Colonic mucosa (tissue), 4 donors: ENCODE measurements around the gene WWC1. TPM values are rescaled to one million over a fixed set of nuclear protein-coding genes. Genes with fewer than 3 reads are reported as not detected.

Experiments used
- DNase-seq: peaks from one replicate; pipeline ENCODE4 v3.0.0-alpha.2; 2020
- H3K27ac ChIP-seq: fragments of 200-600 bp; one replicate; pipeline ENCODE4 v1.8.0; 2021
- H3K27me3 ChIP-seq: fragments of 200-600 bp; one replicate; pipeline ENCODE4 v1.8.0; 2021
- H3K36me3 ChIP-seq: fragments of 200-600 bp; one replicate; pipeline ENCODE4 v1.8.0; 2021
- H3K4me1 ChIP-seq: fragments of 200-600 bp; one replicate; pipeline ENCODE4 v1.8.0; 2021; ENCODE audit warnings: mild to moderate bottlenecking
- H3K4me3 ChIP-seq: fragments of 200-600 bp; one replicate; pipeline ENCODE4 v1.8.0; 2021
- H3K9ac ChIP-seq, 2 donors: one replicate each; pipeline ENCODE4 v1.7.0; 2013; ENCODE audit warnings: control low read depth in 2 of 2, low read depth in 2 of 2, low read length in 2 of 2
- H3K9me3 ChIP-seq: fragments of 200-600 bp; one replicate; pipeline ENCODE4 v1.8.0; 2021
- intact Hi-C: fragments of 100-400 bp; cut with DNase I; formaldehyde crosslinking; loops from one replicate; pipeline ENCODE4 v1.14.1; 2022
- total RNA-seq, 2 donors: library from RNA; stranded (reverse); fragmentation: NEBNext Ultra II Directional in 1 of 2; extraction: Animal tissue kit (Norgen Biotek cat#: 25700) in 1 of 2; gene quantifications; one replicate each; pipeline ENCODE4 v1.2.1, GENCODE V29; 2021
- TF ChIP-seq, protein P1 (sequence below): fragments of 200-600 bp; IDR thresholded peaks from one replicate; pipeline ENCODE4 v1.8.0; 2022; ENCODE audit warnings: antibody characterized with exemption, mild to moderate bottlenecking
- donor health status: healthy.
- donor health status: DM: no; HTN: no; CAD: no.
- donor health status: DM: no; HTN: no; CAD: no.

Gene WWC1
- total RNA-seq, 2 donors from 2014 or later, result 15.3 to 33.3 TPM

DNA sequence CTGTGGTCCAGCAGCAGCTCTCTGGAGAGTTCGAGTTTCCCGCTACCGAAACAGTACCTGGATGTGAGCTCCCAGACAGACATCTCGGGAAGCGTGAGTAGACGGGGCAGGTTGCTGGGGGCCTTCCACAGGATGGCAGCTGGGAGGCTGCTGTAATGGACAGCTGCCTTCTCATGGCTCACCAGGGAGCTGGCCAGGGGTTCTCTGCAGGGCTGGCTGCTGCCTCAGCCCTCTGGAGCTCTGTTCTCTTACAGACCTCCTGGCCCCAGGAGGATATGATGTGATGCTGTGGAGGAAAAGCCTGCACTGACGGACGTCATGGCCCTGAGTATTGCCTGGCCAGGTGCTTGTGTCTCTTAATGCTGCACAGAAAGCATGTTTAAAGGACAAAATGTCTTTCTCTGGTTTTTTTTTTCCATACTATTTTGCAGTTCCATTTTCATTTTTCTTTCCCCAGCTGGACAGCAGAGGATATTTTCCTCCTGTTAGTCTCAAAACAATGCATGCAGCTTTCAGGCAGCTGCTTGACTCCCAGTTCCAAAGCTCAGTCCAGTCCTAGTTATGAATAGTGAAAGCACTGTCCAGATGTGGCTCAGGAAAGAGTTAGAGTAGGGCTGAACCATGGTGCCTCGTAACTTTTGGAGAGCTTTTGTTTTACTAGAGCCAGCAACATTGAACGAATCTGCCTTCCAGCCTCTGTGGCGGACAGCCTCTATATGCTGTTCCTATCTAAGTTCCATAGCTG, 117.3 kb downstream of the WWC1 start:
- Histone ChIP-seq H3K4me1 (no peaks in the 10 kb centered on the region), H3K27me3 (no peaks in the 10 kb centered on the region), H3K9ac (no peak overlapping the region), H3K27ac (no peak overlapping the region), H3K36me3 (no peaks in the 10 kb centered on the region), H3K4me3 (no peak overlapping the region), H3K9me3 (no peaks in the 10 kb centered on the region)
- intact Hi-C loops, result no loop called here
- DNase-seq, result no peak
- TF ChIP-seq, protein P1, sequence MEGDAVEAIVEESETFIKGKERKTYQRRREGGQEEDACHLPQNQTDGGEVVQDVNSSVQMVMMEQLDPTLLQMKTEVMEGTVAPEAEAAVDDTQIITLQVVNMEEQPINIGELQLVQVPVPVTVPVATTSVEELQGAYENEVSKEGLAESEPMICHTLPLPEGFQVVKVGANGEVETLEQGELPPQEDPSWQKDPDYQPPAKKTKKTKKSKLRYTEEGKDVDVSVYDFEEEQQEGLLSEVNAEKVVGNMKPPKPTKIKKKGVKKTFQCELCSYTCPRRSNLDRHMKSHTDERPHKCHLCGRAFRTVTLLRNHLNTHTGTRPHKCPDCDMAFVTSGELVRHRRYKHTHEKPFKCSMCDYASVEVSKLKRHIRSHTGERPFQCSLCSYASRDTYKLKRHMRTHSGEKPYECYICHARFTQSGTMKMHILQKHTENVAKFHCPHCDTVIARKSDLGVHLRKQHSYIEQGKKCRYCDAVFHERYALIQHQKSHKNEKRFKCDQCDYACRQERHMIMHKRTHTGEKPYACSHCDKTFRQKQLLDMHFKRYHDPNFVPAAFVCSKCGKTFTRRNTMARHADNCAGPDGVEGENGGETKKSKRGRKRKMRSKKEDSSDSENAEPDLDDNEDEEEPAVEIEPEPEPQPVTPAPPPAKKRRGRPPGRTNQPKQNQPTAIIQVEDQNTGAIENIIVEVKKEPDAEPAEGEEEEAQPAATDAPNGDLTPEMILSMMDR, result no peak

DNA sequence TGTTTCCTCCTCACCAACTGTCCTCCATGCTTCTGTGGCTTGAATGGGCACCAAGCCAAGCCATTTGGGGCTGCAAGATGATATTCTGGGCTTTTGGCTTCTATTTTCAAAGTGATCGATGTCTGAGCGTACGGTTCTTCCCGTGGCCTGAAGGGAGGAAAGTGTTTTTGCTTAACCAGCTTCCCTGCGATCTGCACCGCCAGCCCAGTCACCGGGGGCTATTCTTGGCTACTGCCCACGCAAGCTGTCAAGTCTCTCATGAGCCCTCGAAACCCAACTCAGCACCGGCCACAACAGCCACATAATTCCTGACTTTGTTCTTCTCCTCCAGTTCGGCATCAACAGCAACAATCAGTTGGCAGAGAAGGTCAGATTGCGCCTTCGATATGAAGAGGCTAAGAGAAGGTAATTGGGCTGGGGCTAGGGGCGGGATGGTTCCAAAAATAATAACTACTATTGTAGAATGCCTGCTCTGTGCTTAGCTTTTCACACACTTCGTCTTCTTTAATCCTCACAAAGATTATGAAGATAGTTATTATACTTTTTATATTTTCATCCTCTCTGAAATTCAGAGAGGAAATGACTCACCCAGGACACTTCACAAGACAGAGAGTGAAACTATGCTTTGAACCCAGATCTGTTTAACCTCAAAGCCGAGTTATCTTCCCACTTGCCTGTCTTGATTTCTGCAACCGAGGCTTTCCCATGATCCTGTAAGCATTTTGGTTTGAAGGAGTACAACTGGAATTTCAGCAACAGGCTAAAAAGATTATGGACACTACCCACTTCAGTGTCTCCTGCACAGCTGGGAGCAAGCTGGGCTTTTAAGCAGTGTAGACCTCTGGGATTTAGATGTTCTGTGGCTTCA, 118.4 kb downstream of the WWC1 start:
- TF ChIP-seq, protein P1, result no peak
- intact Hi-C loops, result no loop called here
- no peak overlapping the region for H3K9ac ChIP-seq
- H3K27ac ChIP-seq, result no peak overlapping the region
- H3K36me3 ChIP-seq, result no peaks in the 10 kb centered on the region
- H3K9me3 ChIP-seq, result no peaks in the 10 kb centered on the region
- H3K4me1 ChIP-seq, result no peaks in the 10 kb centered on the region
- H3K4me3 ChIP-seq, result no peak overlapping the region
- H3K27me3 ChIP-seq, result no peaks in the 10 kb centered on the region
- DNase-seq, result no peak

DNA sequence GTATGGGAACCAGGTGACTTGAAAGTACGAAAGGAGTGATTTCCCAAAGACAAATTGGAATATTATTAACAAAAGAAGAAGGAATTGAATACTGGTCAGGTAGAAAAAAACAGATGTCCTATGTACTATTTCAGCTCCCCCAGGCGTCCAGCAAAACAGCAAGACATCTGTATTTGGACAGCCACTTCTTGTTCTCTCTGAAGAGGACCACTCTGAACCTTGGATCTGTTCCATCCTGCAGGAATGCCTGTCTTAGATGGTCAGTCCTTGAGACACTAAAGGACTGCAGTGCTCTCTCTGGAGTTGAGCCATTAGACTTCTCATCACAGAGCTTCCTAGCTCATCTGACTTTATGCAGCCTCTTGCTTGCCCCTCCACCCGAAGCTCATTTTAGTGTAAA, 120.4 kb downstream of the WWC1 start:
- intact Hi-C loops, result no loop called here
- no peak overlapping the region for H3K27ac ChIP-seq

DNA sequence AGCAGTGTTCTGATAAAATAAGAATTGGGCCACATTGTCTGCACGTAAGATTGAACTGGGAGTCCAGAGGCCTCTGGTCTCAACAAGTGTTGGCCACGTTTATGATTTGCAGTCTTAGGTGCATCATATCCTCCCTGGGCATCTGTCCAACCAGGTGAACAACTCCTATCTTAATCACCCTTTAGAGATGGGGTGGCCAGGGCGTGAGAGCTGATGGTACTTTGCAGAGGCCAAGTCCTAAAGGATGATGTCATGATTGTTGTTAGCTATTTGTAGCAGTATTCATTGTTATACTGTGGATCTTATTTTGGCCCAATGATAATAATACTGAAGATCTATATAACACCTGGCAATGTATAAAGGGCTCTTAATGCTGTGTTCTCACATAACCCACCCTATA, 121.6 kb downstream of the WWC1 start:
- Histone ChIP-seq H3K27ac (no peak overlapping the region), H3K4me3 (no peak overlapping the region), H3K9ac (no peak overlapping the region), H3K9me3 (no peaks in the 10 kb centered on the region), H3K4me1 (no peaks in the 10 kb centered on the region), H3K36me3 (no peaks in the 10 kb centered on the region), H3K27me3 (no peaks in the 10 kb centered on the region)
- no peak for DNase-seq
- intact Hi-C loops, result no loop called here
- TF ChIP-seq, protein P1, result no peak

More for the DNA sequence above, 120.4 kb downstream of the WWC1 start:
- H3K36me3 ChIP-seq, result no peaks in the 10 kb centered on the region
- DNase-seq, result no peak
- no peaks in the 10 kb centered on the region for H3K9me3 ChIP-seq
- no peak overlapping the region for H3K9ac ChIP-seq
- TF ChIP-seq, protein P1, result no peak
- H3K27me3 ChIP-seq, result no peaks in the 10 kb centered on the region
- no peak overlapping the region for H3K4me3 ChIP-seq
- H3K4me1 ChIP-seq, result no peaks in the 10 kb centered on the region

DNA sequence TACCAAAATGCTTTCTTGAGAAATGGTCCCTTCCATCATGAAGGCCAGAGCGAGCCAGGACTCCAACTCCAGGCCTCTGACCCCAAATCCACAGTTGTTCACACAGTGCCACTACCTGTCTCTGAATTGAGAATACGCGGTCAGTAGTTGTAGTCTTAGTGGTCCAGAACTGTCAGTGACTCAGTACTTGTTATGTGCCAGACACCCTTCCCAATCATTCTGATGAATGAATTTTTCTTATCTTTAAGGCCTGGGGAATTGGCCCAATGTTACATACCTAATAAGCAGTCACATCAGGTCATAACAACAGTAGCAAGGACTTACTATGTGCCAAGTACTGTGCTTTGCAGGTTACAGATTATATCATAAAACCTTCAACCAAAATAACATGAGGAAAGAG, 122.2 kb downstream of the WWC1 start:
- no peak overlapping the region for H3K27ac ChIP-seq
- H3K36me3 ChIP-seq, result no peaks in the 10 kb centered on the region
- H3K4me1 ChIP-seq, result no peaks in the 10 kb centered on the region
- H3K9ac ChIP-seq, result no peak overlapping the region
- intact Hi-C loops, result no loop called here
- no peaks in the 10 kb centered on the region for H3K27me3 ChIP-seq
- no peak overlapping the region for H3K4me3 ChIP-seq
- no peaks in the 10 kb centered on the region for H3K9me3 ChIP-seq
- TF ChIP-seq, protein P1, result no peak
- no peak for DNase-seq
